GM19463 (cell line): ENCODE measurements around the gene MTUS2.

ENCODE experiments used
- ATAC-seq: cut with Tn5 transposase; IDR thresholded peaks from one replicate; pipeline ENCODE4 v1.9.1; 2021; ENCODE audit warnings: mild to moderate bottlenecking, moderate library complexity; ENCODE audit not compliant: unreplicated experiment

The MTUS2 gene

DNA sequence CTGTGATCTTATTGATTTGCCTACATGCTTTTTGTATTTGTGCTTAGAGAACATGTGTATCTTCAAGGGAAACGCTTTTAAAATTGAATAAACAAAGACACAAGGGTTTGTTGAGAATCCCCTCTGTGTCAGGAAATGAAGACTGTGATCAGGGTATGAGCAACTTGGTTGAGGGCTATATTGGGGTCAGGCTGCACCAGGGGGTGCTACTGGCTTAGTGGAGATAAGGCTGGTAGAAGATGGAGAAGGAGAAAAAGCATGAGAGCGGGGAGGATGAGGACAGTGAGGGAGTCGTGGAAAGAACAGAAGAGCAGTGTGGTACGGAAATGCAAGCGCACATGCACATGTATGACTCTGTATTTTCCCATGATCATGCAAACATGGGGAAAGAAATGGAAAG, 201.6 kb downstream of the MTUS2 start:
- ATAC-seq: no peak

- ATAC-seq: no peak
Measured at GRCh38 chr13:29022410-29022809, 202.3 kb downstream of the MTUS2 start.

DNA sequence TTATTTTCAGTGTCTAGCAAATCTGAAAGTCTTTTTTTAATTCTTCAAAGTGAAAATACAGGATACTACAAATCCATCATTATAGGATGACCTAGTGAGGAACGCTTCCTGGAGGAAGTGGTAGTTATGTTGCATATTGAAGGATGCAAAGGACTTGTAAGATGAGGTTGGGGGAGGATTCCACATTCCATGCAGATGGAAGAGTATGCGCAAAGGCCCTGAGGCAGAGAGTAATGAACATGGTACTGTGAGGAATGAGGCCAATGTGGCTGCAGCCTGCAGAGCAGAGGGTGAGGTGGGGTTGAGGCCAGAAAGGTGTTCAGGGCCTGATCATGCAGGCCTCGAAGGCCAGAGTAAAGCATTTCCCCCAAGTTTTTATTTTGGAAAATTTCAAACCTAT, 202.8 kb downstream of the MTUS2 start:
- ATAC-seq: no peak

DNA sequence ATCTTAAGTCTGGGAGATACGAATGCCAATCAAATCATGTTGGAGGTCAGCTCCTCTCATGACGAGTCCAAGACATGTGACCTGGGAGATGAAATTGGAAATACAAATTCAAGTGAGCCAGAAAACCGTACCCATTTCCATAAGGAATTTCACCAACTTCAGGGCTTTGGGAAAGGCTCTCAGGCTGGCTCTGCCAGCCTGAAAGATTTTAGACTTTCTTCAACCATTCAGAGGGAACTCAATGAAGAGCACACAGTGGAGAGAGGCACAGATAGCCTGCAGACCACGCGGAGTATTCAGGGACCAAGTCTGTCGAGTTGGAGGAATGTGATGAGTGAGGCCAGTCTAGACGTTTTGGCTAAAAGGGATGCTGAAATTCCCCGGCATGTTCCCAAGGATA, 204.6 kb downstream of the MTUS2 start:
- no peak for ATAC-seq

GRCh38 chr13:29028868-29029267, 208.7 kb downstream of the MTUS2 start:
- ATAC-seq: no peak

GRCh38 chr13:29038700-29039099, 218.6 kb downstream of the MTUS2 start:
- ATAC-seq: no peak

DNA sequence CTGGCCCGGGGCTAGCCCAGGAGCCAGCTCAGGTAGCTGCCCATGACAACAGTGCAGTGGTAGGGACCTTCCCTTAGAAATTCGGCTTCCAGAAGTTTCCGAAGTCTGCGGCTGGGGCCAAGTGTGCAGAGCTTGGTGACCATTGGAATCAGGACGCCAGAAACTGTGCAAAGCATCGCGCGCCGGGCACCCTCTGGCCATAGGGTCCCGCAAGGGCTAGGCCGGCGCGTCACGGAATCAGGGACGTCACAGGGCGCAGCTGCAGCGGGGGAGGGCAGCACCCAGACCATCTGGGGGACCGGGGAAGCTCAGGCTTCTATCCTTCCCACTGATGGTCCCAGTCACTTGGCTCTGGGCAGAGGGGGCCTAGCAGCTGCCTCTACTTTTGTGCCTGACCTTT, 219.1 kb downstream of the MTUS2 start:
- ATAC-seq: no peak

GRCh38 chr13:29046588-29046987, 226.4 kb downstream of the MTUS2 start:
- no peak for ATAC-seq

GRCh38 chr13:29049524-29049923, 229.4 kb downstream of the MTUS2 start:
- ATAC-seq: no peak

DNA sequence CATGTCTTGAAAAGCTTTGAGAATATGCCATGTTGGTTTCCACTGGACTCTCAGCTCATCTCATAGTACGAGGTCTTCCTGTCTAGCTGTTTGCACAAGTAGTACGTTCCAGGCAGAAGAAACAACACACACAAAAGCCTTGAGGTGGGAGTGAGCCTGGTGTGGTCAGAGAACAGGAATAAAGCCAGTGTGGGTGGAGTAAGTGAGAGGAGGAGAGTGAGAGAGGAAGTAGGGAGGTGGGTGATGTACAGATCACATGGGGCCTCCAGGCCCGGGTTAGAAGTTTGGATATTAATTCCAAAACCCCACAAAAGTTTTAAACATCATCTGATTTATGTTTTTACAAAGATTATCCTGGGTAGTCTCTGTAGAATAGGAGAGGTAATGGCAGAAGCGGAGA, 230.6 kb downstream of the MTUS2 start:
- no peak for ATAC-seq

DNA sequence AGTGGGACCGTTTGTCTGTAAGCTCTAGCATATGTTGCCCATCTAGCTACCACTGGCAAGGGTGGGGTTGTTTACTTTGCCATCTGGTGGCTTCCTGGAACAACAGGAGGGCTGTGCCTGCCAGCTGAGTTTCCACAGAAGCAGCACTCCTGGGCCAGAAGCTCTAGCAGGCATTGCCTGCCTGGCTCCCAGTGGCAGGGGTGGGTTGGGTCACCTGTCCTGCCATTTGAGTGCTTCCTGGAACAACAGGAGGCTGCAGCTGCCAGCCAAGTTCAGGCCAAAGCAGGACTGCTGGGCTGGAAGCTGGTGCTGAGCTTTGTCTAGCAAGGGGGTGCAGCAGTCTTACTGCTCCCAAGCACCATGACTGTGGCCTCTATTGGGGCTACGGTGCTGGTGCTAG, 239.7 kb downstream of the MTUS2 start:
- no peak for ATAC-seq

DNA sequence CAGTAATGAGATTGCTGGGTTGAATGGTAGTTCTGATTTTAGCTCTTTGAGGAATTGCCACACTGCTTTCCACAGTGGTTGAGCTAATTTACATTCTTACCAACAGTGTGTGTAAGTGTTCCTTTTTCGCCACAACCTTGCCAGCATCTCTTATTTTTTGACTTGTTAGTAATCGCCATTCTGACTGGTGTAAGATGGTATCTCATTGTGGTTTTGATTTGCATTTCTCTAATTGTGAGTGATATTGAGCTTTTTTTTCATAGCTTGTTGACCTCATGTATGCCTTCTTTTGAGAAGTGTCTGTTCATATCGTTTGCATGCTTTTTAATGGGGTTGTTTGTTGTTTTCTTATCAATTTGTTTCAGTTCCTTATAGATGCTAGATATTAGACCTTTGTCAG, 245.0 kb downstream of the MTUS2 start:
- no peak for ATAC-seq

DNA sequence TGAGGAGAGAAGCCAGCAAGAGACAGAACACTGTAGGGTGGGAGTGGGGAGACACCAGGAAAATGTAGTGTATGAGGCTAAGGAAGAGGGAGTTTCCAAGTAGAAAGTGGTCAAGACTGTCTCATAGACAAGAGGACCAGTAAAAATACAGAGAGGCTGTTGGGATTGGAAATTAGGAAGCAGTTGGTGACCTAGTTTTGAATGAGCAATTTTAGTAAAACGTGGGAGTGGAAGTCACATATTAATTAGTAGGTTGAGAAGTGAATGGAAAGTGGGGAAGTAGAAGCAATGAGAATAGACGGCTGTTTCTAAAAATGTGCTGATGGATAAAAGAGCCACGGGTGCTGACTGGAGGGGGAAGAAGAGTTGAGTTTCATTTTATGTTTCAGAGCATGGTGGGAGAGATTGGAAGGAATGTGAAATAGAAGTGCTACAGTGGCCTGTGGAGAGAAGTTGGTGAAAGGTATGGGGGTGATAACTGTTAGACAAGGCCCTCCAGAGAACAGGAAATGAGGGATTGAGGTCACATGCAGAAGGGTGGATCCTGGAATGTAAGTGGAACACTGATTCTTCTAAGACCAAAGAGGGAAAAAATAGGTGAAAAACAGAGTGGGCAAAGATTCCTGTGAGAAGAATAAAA, 247.3 kb downstream of the MTUS2 start:
- no peak for ATAC-seq

GRCh38 chr13:29073755-29074154, 253.6 kb downstream of the MTUS2 start:
- no peak for ATAC-seq

DNA sequence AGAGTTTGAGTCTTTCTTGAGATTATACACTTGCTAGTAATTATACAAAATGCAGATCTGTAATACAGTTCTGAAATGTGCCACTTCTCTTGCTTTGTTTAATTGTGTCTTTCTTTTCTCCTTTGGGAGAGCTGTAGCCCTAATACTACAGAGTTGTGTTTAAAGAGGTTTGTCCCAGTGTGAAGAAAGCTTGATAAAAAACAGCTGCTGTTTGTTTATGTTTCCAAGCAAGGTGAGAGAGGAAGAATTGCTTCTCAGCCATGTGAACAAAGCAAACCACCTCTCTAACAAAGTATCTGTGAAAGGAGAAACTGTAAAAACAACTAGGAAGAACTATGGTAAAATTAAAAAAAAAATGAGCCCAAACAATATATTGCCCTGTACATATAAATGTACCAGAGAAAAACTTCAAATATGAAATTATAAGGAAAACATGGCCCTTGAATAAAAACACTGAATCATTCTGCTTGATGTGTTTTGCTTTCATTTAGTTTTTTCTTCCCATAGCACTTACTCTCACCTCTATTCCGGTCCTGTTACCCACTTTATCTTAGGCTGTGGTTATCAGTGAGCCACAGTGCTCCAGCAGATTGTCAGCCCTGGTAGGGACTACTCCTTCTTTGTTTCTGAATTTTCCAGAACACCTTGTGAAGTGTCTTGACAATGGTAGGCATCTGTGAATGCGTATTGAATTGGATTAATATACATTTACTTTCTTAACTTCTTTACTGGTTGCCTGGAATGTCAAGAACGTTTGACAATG, 257.1 kb downstream of the MTUS2 start:
- ATAC-seq: no peak

DNA sequence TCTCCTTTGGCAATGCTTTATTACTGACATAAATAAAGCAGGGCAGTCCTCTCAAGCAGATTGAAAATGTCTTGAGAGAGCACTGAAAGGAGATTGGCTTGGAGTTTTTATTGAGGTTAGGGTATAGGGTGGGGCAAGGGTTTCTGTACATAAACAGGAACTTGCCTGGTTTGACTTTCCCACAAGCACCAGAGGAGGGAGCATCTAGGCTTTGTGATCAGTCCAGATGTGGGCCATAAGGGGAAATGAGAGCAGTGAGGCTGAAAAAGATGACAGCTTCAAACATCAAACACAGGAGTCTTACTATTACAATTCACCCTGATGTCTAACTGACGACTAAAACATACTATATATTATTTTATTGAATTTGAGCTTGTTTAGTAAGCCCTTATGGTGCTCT, 260.9 kb downstream of the MTUS2 start:
- ATAC-seq: peak; percentile 76

DNA sequence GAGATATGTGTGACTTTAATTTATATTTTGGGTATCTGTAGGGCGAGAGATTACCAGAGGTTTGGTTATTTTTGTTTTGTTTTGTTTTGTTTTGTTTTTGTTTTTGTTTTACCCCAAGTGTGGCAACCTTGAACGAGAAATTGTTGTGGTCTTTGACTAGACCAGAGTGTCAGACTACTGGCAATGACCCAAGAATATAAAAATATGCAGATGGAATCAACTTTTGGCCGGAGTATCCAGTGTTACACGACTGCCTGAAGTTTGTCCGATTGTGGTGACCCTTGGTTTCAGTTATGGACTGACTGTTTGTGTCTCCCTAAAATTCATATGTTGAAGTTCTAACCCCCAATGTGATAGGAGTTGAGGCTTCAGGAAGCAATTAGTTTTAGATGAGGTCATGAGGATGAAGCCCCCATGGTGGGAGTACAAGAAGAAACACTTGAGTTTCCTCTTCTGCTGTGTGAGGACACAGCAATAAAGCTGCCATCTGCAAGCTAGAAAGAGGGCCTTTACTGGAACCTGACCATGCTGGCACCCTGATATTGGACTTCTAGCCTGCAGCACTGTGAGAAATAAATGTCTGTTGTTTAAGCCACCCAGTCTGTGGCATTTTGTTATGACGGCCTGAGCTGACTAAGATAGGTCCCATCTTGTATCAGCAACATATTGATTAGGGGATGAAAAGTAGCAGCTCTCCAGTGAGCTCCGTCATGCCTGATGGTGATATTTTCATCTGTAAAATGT, 261.7 kb downstream of the MTUS2 start:
- no peak for ATAC-seq

DNA sequence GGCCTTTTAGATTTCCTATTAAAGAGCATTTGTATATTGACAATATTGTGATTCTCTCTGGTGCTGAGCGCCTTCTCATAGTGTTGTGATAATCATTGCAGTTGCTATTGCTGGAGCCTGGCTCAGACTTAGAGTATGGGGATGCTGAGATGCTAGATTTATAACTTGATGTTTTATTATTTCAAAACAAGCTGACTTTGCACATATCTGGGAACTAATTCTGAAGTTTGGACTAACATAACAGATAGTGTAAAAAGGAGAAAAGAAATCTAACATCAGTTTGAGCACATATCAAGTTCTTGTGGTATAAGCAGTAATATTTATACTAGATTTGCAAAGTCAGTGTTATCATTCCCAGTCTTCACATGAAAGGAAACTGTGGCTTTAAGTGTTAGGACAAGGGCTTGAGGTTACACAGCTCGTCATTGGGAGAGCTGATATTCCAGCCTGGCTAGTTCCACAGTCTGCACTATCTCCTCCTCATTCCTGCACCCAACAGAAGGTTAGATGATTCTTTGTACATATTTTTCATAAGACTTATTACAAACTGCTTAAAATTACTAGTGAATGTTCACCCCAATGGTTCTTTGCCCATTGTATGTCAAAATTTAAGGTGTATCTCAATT, 279.8 kb downstream of the MTUS2 start:
- no peak for ATAC-seq

GRCh38 chr13:29100758-29101157, 280.6 kb downstream of the MTUS2 start:
- no peak for ATAC-seq

DNA sequence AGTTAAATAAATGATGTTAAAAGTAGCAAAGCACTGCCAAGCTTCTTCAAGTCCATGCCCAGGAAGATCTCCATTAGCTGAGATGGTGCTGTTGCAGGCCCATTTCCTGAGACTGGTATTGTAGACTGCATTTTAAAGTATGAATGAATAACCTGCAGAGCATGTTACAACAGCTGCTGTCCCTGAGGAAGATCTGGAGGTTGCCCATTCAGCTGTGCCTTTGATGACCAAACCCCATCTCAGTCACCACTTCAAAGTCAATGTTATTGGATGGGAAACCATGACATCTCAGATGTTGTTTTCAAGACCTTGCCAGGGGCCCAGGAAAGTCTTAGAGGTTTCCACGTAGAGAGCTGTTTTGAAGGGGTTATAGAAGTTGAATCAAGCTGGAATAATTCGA, 281.3 kb downstream of the MTUS2 start:
- ATAC-seq: no peak

DNA sequence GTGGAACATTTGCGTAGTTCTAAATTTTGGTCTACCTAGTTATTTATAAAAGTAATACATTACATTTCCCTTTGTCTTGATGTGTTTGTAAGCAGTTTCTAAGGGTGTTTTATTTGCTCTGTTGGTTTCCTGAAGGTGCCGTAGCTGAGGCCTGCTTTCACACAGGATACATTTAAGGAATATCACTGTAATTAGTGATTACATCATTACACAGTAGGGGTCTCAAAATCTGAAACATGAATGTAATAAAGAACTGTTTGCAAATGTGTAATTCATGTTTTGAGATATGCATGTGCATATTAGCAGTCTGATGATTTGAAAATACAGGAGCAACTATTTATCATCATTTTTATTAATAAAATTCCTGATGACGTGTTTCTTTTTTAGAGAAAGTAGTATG, 281.8 kb downstream of the MTUS2 start:
- no peak for ATAC-seq
